Fibroblast of pulmonary artery (primary cell): ENCODE results near the gene SYNGR2.

Experiments
- DNase-seq: peaks from one replicate; pipeline ENCODE4 v3.0.0-alpha.2; 2010; ENCODE audit warnings: low read depth
- H3K4me3 ChIP-seq: replicated peaks from 2 replicates; pipeline ENCODE4 v1.5.1; 2011; ENCODE audit warnings: low read depth, mild to moderate bottlenecking, control low read depth, low read length, moderate library complexity
- TF ChIP-seq, protein P1 (sequence below): IDR thresholded peaks from 2 replicates; pipeline ENCODE4 v1.5.1; 2011; ENCODE audit warnings: mild to moderate bottlenecking, control low read depth, low read length, inconsistent platforms; ENCODE audit errors: missing control alignments

SYNGR2 gene, protein sequence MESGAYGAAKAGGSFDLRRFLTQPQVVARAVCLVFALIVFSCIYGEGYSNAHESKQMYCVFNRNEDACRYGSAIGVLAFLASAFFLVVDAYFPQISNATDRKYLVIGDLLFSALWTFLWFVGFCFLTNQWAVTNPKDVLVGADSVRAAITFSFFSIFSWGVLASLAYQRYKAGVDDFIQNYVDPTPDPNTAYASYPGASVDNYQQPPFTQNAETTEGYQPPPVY

DNA sequence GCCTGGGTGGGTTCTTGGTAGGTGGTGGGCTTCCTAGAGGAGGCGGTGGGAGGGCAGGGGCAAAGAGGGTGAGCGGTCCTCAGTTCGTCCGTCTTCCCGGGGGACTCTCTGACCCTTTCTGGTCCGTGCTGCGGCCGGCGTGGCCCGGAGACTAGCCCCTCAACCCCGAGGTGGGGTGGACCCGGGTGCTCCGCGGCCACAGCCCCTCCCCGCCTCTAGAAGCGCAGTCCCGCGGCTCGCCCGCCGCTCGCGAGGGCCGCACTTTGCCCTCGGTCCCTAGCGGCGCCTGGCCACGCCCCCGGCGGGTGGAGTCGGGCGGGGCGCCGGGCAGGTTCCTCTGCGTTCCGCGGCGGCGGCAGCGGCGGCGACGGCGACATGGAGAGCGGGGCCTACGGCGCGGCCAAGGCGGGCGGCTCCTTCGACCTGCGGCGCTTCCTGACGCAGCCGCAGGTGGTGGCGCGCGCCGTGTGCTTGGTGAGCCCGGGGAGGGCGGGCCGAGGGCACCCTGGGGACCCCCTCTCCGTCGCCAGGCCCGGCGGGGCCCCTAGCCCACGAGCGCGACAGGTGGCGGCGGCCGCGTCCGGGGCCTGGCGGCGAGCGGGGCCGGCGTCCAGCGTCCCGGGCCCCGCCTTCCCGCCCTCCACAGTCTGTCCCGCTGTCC is at the start of gene SYNGR2:
SYNGR2 (plus strand) TSS at position 340 of the 661 bp plus-strand sequence; CDS start at position 376, 36 bp downstream.
- TF ChIP-seq, protein P1, sequence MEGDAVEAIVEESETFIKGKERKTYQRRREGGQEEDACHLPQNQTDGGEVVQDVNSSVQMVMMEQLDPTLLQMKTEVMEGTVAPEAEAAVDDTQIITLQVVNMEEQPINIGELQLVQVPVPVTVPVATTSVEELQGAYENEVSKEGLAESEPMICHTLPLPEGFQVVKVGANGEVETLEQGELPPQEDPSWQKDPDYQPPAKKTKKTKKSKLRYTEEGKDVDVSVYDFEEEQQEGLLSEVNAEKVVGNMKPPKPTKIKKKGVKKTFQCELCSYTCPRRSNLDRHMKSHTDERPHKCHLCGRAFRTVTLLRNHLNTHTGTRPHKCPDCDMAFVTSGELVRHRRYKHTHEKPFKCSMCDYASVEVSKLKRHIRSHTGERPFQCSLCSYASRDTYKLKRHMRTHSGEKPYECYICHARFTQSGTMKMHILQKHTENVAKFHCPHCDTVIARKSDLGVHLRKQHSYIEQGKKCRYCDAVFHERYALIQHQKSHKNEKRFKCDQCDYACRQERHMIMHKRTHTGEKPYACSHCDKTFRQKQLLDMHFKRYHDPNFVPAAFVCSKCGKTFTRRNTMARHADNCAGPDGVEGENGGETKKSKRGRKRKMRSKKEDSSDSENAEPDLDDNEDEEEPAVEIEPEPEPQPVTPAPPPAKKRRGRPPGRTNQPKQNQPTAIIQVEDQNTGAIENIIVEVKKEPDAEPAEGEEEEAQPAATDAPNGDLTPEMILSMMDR: no peak
- peak within 1 kb of the TSS; percentile 47 for H3K4me3 ChIP-seq
- DNase-seq: peak; percentile 34

DNA sequence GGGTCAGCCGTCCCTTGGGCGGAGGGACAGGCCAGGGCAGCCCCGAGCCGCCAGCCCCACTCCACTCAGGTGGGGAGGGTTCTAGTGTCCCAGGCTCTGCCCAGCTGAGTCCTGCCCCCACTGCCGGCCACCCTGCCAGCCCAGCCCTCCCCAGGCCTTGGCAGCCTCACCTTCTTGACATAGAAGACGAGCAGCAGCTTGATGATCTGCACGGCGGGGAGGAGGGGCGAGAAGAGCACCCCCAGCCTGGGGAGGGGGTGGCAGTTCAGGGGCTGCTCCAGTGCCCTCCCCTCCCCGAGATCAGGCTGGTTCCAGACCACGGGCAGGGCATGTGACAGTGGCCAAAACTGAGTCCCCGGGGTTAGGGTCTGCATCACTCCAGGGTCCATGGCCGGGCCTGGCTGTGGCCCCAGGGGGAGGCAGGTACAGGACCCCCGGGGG is 49.6 kb upstream of the SYNGR2 start:
- H3K4me3 ChIP-seq: no peak overlapping the region
- no peak for DNase-seq
- TF ChIP-seq, protein P1: no peak

DNA sequence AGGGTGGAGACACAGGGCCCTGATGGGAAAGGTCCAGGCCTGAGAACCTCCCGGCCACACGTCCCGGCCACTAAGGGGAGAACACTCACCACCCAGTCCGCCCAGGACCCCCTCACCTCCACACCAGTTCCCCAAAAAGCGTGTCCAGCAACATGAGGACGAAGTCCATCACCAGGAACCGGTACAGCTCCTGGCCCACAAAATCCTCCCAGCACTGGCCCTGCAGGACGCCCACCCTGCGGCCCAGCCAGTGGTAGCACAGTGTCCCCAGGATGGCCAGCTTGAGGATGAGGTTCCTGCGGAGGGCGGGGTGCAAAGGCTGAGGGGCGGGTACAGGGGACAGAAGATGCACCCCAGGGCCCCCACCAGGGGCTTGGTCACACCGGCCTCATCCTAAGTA is 47.8 kb upstream of the SYNGR2 start:
- H3K4me3 ChIP-seq: no peak overlapping the region
- TF ChIP-seq, protein P1: no peak
- DNase-seq: no peak

DNA sequence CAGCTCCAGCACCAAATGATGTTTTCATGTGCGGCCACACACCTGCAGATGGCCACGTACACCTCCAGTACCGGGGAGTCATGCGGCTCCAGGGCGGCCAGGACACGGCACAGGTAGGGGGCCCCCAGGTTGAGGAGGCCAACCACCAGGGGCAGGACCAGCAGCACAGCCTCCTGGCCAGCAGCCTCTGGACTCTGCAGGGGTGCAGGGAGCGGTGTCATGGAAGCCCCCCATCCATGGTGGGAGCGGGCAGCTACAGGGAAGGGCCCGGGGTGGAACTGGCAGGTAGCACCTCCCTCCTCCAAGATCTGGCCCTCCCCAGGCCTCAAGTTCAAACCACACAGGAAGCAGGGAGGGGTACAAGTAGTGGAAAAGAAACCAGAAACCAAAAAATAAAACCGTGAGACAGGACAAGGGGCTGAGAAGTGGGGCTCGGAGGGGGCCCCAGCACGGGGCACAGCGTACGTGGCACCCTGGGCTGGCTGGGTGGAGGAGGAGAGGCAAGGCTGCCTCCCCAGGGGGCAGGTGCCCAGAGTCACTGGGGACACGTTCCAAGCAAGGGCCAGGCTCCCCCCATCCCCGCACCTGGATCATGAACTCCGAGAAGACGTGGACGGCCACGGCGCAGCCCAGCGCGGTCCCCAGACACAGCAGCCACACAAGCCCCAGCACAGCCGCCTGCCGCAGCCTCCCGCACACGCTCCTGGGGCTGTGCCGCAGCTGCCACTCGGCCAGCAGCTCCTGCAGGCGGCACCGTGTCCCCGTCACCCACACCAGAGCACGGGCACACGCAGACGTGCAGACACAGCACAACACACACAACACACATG is 47.2 kb upstream of the SYNGR2 start:
- TF ChIP-seq, protein P1: no peak
- H3K4me3 ChIP-seq: no peak overlapping the region
- DNase-seq: no peak

DNA sequence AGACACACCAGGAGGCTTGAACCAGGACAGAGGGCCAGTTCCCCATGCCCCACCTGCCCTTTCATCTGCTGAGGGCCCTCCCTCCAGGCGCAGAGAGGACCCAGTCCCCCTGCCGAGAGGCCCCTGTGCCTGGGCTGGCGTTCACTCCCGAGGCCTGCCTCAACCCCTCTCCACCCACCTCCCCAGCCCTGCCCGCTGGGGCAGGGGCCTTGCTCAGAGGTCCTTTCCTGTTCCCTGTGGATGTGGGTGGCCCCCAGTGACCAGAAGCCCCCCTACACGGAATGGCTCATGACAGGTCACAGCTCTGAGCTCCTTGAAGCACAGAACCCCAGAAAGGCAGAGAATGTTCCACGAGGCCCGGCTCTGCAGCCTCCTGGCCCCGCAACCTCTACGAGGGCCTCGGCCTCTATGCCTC is 46.6 kb upstream of the SYNGR2 start:
- H3K4me3 ChIP-seq: no peak overlapping the region
- DNase-seq: no peak
- TF ChIP-seq, protein P1: no peak

DNA sequence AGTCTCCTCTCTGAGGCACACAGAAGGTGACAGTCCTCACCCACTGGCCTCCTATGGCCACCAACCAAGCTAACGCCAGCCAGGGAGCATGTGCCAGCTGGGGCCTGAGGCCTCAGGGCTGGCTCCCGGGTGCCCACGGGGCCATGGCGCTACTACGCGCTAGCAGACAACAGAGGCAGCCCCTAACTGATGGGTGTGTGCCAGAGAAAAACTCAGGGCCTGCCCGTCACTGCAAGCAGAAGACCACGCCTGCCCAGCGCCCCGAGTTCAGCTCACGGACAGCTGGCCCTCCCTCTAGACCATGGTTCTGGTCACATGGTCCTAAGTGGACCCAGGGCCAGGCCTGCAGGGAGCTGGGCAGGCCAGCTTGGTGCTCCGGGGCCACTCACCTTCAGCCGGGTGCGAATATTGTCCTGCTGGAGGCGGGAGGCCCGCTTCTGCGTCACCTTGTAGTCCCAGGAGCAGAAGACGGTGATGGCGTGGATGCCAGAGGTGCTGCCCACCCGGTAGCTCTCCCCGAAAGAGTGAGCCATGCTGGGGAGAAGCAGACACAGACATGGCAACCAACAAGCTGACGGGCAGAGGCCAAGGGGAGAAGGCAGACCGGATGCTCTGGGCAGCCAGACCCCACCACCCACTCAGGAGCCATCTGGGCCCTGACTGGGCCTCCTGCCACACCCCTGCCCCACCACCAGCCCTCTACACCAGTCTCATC is 46.0 kb upstream of the SYNGR2 start:
- DNase-seq: no peak
- H3K4me3 ChIP-seq: no peak overlapping the region
- TF ChIP-seq, protein P1: no peak
